GM18526 (cell line): ENCODE results near the gene TFCP2.
A peak's percentile ranks its signal among the peaks of the same experiment; 100 is the strongest.

Experiments used
- POLR2A ChIP-seq: IDR thresholded peaks from 3 replicates; pipeline ENCODE4 v1.6.1; 2011; ENCODE audit not compliant: insufficient read length; ENCODE audit errors: extremely low read depth

TFCP2 gene

GRCh38 chr12:51049525-51049924, 123.4 kb downstream of the TFCP2 start:
- TF ChIP-seq POLR2A, result no peak

GRCh38 chr12:51048661-51049251, 124.2 kb downstream of the TFCP2 start:
- no peak for TF ChIP-seq POLR2A

GRCh38 chr12:51047655-51048540, 125.0 kb downstream of the TFCP2 start, which contains the start of gene LETMD1:
TSS of gene LETMD1 (plus strand) at chr12:51048327. CDS start at chr12:51048357, 30 bp downstream.
- TF ChIP-seq POLR2A, result peak; percentile 90
